Measurements from ENCODE around the gene SOWAHB.

DNA sequence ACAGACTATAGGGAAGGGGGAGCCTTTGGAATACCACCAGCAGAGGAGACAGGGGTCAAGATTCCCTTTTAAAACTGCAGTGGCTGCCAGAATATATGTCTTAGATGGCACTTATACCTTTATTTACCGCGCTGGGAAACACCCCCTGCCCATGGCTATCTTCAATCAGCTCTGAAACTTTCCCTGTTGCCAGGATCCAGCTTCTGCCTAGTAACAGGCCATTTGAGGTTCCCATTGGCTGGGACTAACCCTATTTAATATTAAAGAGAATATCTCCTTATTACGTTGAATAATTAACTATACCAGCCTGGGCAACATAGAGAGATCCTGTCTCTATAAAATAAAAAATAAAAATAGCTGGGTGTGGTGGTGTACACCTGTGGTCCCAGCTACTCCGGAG, 23.8 kb downstream of the SOWAHB start:
- TF ChIP-seq, protein P1, sequence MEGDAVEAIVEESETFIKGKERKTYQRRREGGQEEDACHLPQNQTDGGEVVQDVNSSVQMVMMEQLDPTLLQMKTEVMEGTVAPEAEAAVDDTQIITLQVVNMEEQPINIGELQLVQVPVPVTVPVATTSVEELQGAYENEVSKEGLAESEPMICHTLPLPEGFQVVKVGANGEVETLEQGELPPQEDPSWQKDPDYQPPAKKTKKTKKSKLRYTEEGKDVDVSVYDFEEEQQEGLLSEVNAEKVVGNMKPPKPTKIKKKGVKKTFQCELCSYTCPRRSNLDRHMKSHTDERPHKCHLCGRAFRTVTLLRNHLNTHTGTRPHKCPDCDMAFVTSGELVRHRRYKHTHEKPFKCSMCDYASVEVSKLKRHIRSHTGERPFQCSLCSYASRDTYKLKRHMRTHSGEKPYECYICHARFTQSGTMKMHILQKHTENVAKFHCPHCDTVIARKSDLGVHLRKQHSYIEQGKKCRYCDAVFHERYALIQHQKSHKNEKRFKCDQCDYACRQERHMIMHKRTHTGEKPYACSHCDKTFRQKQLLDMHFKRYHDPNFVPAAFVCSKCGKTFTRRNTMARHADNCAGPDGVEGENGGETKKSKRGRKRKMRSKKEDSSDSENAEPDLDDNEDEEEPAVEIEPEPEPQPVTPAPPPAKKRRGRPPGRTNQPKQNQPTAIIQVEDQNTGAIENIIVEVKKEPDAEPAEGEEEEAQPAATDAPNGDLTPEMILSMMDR (IDR thresholded peaks at IDR 0.05) = no peak
- no peak for TF ChIP-seq POLR2A (IDR thresholded peaks at IDR 0.05)
